Smooth muscle cell (in vitro differentiated cells): ENCODE results near the gene NSUN7. TPM values are rescaled to one million over a fixed set of nuclear protein-coding genes. Genes with fewer than 3 reads are reported as not detected.

Source experiments
- DNase-seq: peaks from one replicate; lab custom pipeline; 2025; ENCODE audit not compliant: unreplicated experiment; lab: John Stamatoyannopoulos, UW
- H2AFZ ChIP-seq: fragments of 200-600 bp; sonication (generic); 2 replicates; pipeline ENCODE4 v1.6.0; 2016; ENCODE audit warnings: antibody characterized with exemption, low read depth, mild to moderate bottlenecking
- H3F3A ChIP-seq: fragments of 200-600 bp; sonication (generic); 2 replicates; pipeline ENCODE4 v1.6.0; 2017; ENCODE audit warnings: antibody characterized with exemption, low read depth
- H3K27ac ChIP-seq: fragments of 200-600 bp; sonication (generic); 2 replicates; pipeline ENCODE4 v1.5.1; 2016; ENCODE audit warnings: low read depth, mild to moderate bottlenecking
- H3K27me3 ChIP-seq: fragments of 200-600 bp; sonication (generic); 2 replicates; pipeline ENCODE4 v1.6.1; 2016; ENCODE audit warnings: low read depth, mild to moderate bottlenecking
- H3K36me3 ChIP-seq: fragments of 200-600 bp; sonication (generic); 2 replicates; pipeline ENCODE4 v1.5.1; 2016; ENCODE audit warnings: low read depth
- H3K4me1 ChIP-seq: fragments of 200-600 bp; sonication (generic); 2 replicates; pipeline ENCODE4 v1.5.1; 2016; ENCODE audit warnings: low read depth
- H3K4me2 ChIP-seq: fragments of 200-600 bp; sonication (generic); 2 replicates; pipeline ENCODE4 v1.6.0; 2016; ENCODE audit warnings: mild to moderate bottlenecking
- H3K4me3 ChIP-seq: fragments of 200-600 bp; sonication (generic); 2 replicates; pipeline ENCODE4 v1.5.1; 2016; ENCODE audit warnings: mild to moderate bottlenecking
- H3K79me2 ChIP-seq: fragments of 200-600 bp; sonication (generic); 2 replicates; pipeline ENCODE4 v1.6.0; 2016; ENCODE audit warnings: low read depth, mild to moderate bottlenecking
- H3K9ac ChIP-seq: fragments of 200-600 bp; sonication (generic); 2 replicates; pipeline ENCODE4 v1.6.0; 2016; ENCODE audit warnings: low read depth
- H3K9me3 ChIP-seq: fragments of 200-600 bp; sonication (generic); replicated peaks from 2 replicates; pipeline ENCODE4 v1.5.1; 2016; ENCODE audit warnings: low read depth
- H4K20me1 ChIP-seq: fragments of 200-600 bp; sonication (generic); 2 replicates; pipeline ENCODE4 v1.6.0; 2016; ENCODE audit warnings: low read depth
- WGBS: methylation state at CpG from one replicate; pipeline ENCODE4 v1.1.7; 2016; ENCODE audit warnings: low lambda C conversion rate; 5-methylcytosine and 5-hydroxymethylcytosine counted together
- polyA plus RNA-seq: library from polyadenylated mRNA; unstranded; fragments of >200 nt; fragmentation: Nextera tagmentation; extraction: Ambion mirVana; gene quantifications from 2 replicates; pipeline ENCODE4 v1.2.1, GENCODE V29; 2016
- total RNA-seq: library from RNA; depleted of rRNA; stranded (reverse); fragments of >200 nt; gene quantifications from 2 replicates; pipeline ENCODE4 v1.2.3, GENCODE V29; 2014
- TF ChIP-seq, protein P1 (sequence below): fragments of 200-600 bp; sonication (generic); IDR thresholded peaks from 2 replicates; pipeline ENCODE4 v1.5.1; 2017; ENCODE audit warnings: borderline replicate concordance, mild to moderate bottlenecking, antibody characterized with exemption; ENCODE audit not compliant: insufficient read depth, poor library complexity, severe bottlenecking

The NSUN7 gene
- total and polyA plus RNA-seq, 2 experiments from 2014 or later: 1.8 to 2.5 TPM

DNA sequence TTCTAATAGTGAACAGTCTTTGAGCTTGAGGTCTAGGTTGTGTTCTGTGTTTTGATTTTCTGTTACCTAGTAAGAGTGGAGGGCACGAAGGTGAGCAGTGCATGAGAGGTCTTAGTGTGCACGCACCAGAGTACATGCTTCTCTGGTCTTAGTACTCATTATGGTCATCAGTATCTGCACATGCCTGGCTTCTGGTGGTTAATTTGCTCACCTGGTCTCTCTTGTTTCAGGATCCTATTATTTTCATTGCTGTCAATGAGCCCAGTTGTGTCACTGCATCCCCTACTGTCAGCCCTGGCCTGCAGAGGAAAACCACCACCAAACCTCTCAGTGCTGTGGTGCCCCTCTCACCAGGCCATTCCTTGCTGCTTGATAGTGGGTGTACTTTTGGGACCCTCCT is 54.8 kb downstream of the NSUN7 start:
- WGBS: 96% methylated on average over 2 of the region's 2 CpGs
- no peaks in the 10 kb centered on the region for H4K20me1 ChIP-seq
- no peak for DNase-seq

DNA sequence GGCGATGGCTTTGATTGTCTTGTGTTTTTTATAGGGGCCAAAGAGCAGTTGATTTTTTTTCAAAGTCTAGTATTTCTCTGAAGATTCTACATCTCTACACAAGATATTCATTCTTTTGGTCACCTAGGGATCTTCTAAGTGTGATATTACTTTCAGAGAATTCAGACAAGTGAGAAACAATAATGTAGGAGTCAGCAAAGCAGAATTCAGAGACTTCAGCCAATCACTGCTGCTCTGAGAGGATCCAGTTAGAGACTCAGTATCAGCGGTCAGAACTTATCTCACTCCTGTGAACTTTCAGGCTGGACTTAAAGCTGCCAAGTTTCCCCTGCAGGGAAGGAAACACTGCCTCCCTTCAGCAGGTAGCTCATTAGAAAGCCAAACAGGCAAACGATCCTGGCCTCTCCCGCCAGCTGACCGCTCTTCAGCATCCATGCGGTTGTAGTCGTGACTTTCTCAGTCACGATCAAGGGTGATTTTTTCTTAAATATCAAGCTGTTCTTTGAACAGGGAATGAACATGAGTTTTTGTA is 59.2 kb downstream of the NSUN7 start:
- TF ChIP-seq, protein P1, sequence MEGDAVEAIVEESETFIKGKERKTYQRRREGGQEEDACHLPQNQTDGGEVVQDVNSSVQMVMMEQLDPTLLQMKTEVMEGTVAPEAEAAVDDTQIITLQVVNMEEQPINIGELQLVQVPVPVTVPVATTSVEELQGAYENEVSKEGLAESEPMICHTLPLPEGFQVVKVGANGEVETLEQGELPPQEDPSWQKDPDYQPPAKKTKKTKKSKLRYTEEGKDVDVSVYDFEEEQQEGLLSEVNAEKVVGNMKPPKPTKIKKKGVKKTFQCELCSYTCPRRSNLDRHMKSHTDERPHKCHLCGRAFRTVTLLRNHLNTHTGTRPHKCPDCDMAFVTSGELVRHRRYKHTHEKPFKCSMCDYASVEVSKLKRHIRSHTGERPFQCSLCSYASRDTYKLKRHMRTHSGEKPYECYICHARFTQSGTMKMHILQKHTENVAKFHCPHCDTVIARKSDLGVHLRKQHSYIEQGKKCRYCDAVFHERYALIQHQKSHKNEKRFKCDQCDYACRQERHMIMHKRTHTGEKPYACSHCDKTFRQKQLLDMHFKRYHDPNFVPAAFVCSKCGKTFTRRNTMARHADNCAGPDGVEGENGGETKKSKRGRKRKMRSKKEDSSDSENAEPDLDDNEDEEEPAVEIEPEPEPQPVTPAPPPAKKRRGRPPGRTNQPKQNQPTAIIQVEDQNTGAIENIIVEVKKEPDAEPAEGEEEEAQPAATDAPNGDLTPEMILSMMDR: no peak
- H3K4me2 ChIP-seq: no peak overlapping the region
- H3K9me3 ChIP-seq: no peaks in the 10 kb centered on the region
- H3K27ac ChIP-seq: no peak overlapping the region
- no peaks in the 10 kb centered on the region for H4K20me1 ChIP-seq
- WGBS: 89% methylated on average over 8 of the region's 8 CpGs
- H3F3A ChIP-seq: no peaks in the 10 kb centered on the region
- no peak overlapping the region for H3K4me3 ChIP-seq
- H3K36me3 ChIP-seq: no peaks in the 10 kb centered on the region
- no peaks in the 10 kb centered on the region for H3K79me2 ChIP-seq
- no peaks in the 10 kb centered on the region for H3K27me3 ChIP-seq
- no peak overlapping the region for H3K9ac ChIP-seq
- H2AFZ ChIP-seq: no peak overlapping the region
- H3K4me1 ChIP-seq: no peaks in the 10 kb centered on the region
- no peak for DNase-seq

More for the DNA sequence above, 54.8 kb downstream of the NSUN7 start:
- H3K4me2 ChIP-seq: no peak overlapping the region
- no peaks in the 10 kb centered on the region for H3K9me3 ChIP-seq
- no peaks in the 10 kb centered on the region for H3K27me3 ChIP-seq
- no peaks in the 10 kb centered on the region for H3K36me3 ChIP-seq
- no peak overlapping the region for H2AFZ ChIP-seq
- H3K4me1 ChIP-seq: no peaks in the 10 kb centered on the region
- no peak overlapping the region for H3K27ac ChIP-seq
- no peaks in the 10 kb centered on the region for H3K79me2 ChIP-seq
- TF ChIP-seq, protein P1: no peak
- no peak overlapping the region for H3K9ac ChIP-seq
- H3F3A ChIP-seq: no peaks in the 10 kb centered on the region
- no peak overlapping the region for H3K4me3 ChIP-seq

DNA sequence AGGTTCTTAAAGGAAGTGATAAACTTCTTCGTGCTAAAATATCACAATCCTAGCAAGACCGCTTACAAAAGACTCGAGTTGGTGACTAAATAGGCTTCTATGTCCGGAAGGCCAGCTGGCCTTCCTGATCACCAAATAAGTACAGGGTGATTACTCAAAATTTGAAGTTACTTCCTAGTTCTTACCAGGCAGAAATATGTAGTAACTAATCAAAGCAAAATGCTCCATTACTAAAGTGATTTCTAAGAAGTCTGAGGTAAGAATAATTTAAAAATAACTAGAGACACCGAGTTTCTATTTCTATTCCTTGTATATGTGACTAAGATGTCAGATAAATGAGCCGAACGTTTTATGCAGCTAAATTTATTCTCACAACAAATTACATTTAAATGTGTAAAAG is 62.2 kb downstream of the NSUN7 start:
- peaks cover 7% of the 10 kb centered on the region for H3K36me3 ChIP-seq
- no peaks in the 10 kb centered on the region for H3K79me2 ChIP-seq
- no peak overlapping the region for H3K27ac ChIP-seq
- no peaks in the 10 kb centered on the region for H3K27me3 ChIP-seq
- no peaks in the 10 kb centered on the region for H3F3A ChIP-seq
- DNase-seq: no peak
- WGBS: 78% methylated on average over 7 of the region's 7 CpGs
- TF ChIP-seq, protein P1: no peak
- H4K20me1 ChIP-seq: no peaks in the 10 kb centered on the region
- no peaks in the 10 kb centered on the region for H3K9me3 ChIP-seq
- no peaks in the 10 kb centered on the region for H3K4me1 ChIP-seq
- no peak overlapping the region for H3K4me3 ChIP-seq
- H3K4me2 ChIP-seq: no peak overlapping the region
- H2AFZ ChIP-seq: no peak overlapping the region
- H3K9ac ChIP-seq: no peak overlapping the region

DNA sequence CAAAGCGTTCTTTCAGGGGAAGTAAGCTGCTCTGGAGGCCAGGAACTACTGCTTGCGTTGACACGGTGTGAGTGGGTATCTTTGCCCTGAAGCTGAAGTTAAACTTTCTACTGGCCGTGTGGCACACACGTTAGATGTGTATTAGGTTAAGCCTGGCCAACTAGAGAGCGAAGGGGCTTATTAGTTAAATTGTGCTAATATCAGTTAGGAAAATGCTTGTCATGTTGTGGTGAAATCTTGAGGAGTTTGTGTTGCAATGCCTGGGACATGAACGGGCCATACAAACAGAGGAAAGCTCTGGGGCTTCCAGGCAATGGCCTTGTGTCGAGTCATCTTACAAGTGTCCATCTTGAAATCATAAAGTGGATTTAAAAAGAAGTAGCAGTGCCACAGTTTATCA is 62.6 kb downstream of the NSUN7 start:
- H3F3A ChIP-seq: no peaks in the 10 kb centered on the region
- peaks cover 7% of the 10 kb centered on the region for H3K36me3 ChIP-seq
- H3K79me2 ChIP-seq: no peaks in the 10 kb centered on the region
- no peak overlapping the region for H3K4me3 ChIP-seq
- DNase-seq: no peak
- H3K4me2 ChIP-seq: no peak overlapping the region
- H3K27me3 ChIP-seq: no peaks in the 10 kb centered on the region
- H3K9me3 ChIP-seq: no peaks in the 10 kb centered on the region
- H2AFZ ChIP-seq: no peak overlapping the region
- no peaks in the 10 kb centered on the region for H4K20me1 ChIP-seq
- H3K27ac ChIP-seq: no peak overlapping the region
- TF ChIP-seq, protein P1: no peak
- no peaks in the 10 kb centered on the region for H3K4me1 ChIP-seq
- H3K9ac ChIP-seq: no peak overlapping the region
- WGBS: 77% methylated on average over 8 of the region's 8 CpGs
